HG02970 (cell line): ENCODE data around the gene AXDND1.

ENCODE experiments used
- ATAC-seq: cut with Tn5 transposase; IDR thresholded peaks from one replicate; pipeline ENCODE4 v1.9.1; 2021; ENCODE audit warnings: mild to moderate bottlenecking, moderate library complexity, moderate number of reproducible peaks; ENCODE audit not compliant: unreplicated experiment, low FRiP score

Gene AXDND1, protein sequence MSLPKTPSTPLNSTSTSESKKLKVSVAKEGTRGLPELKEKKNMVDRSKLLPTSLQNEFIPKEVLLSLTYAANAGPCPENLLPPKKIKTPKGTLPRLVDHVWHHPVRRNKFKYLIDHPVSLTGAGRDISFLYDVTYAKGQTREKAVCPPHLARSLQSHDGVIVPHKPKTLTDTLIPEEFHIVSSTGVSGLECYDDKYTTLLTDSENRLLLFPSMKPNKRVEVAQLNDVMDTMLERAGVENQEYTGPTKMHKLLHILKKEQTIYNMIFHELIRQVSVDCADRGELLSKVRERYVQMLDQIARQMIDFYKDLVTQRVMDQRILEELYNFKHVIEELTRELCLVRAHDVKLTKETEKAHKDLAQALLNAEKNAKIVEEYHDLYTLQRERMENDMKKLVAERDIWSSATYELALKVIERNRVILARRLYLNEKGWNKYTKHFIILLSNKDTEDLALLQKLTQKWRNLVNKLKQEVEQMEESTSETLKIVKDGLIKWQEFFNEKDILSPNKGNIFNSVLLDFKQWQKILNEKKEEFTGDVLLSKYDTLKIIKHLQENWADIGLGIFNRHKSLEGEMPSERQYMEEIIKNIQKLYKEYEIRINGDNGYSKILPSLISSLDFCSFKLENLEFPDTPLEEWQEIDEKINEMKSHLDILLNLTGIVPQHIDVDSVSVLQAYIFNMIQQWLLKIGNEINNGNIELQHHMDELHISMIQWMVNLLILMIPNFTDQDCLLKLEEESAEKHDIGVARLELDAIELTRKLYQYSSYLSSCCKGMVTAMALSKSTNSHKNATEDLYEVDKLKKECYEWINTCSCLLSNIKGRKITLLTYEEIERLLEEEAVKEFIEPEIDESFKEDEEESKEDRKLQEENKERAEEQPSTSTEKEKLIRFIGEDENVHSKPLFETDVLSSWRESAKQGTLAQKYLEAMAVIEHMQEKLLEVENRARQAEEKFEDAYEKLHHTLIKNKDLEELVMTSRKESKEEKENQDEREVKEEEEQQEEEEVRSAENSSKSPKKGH

DNA sequence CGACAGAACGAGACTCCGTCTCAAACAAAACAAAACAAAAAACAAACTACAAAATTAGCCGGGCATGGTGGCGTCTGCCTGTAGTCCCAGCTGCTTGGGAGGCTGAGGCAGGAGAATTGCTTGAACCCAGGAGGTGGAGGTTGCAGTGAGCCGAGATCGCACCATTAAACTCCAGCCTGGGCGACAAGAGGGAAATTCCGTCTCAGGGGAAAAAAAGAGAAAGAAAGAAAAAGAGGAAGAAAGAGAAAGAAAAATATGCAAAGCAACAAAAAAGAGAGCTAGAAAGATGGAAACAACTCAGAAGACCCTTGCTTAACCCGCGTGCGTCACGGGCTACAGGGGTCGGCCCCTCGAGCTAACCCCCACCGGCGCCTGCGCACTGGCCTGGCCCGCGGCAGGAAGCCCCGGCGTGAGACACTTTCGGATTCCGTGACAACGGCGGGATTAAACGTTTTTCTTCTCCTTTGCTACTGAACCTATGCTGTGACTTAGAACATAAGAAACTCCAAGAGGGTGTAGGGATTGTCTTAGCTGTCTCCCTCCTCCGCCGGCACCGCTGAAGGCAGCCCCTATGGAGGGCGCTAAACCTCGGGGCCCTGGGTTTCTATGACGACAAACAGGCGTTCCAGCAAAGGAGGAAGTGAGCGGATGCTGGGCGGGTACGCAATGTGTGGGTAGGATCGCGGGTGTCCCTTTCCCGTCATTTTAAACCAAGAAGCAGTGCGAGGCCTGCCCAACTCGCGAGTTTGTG, at the start of gene AXDND1:
Gene AXDND1, plus strand, starts transcription at position 630 of the 751 bp plus-strand sequence. CDS start 539 bp downstream, outside the sequence.
- ATAC-seq, result peak; percentile 95

DNA sequence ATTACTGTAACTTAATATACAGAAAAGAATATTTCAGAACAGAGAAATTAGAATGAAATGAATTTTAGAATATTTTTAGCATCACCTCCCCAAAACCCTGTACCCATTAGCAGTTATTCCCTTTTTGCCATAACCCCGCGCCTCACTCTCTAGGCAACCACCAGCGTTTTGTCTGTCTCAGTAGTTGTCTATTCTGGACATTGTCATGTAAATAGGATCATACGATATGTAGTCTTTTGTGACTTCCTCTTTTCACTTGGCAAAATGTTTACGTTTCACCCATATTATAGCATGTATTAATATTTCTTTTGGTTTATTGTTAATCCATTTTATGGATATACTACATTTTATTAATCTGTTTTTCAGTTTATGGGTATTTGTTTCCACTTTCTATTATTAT, 47.3 kb upstream of the AXDND1 start:
- no peak for ATAC-seq

DNA sequence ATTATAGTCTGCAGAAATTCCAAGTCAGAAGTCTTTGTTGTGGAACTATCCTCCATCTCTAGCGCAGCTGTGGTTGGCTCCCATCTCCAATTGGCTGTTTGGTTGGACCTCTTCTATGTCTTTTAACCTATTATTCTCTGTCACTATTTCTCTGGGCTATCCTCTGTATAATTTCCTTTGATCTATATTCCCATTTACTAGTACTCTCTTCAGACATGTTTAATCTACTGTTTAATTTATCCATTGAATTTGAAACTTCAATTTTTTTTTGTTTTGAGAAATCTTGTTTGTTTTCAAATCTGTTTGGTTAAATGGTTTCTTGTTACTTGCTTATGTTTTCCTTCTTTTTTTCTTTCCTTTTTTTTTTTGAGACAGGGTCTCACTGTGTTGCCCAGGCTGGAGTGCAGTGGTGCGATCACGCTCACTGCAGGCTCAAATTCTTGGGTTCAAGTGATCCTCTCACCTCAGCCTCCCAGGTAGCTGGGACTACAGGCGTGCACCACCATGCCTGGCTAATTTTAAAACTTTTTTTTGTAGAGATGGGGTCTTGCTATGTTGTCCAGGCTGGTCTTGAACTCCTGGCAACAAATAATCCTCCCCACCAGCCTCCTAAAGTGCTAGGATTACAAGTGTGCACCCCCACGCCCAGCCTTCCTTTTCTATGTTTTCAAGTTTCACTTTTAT, 44.1 kb upstream of the AXDND1 start:
- no peak for ATAC-seq

DNA sequence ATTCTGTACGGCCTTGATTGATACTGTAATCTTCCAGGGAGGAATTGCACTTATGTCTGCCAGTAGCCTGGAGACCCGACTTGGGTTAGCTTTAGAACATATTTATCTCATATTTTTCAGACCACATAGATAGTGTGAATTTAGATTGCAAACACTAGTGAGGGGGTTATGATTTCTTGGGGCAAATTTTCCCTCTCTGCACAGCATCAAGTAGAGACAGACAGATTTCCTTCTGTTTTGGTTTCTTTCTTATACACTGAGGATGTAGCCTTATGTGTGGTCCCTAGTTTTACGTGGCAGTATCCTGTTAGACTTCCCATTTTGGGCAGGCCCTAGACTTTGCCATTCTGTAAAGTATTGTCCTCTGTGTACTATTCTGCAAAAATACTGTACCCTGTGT, 43.2 kb upstream of the AXDND1 start:
- no peak for ATAC-seq

DNA sequence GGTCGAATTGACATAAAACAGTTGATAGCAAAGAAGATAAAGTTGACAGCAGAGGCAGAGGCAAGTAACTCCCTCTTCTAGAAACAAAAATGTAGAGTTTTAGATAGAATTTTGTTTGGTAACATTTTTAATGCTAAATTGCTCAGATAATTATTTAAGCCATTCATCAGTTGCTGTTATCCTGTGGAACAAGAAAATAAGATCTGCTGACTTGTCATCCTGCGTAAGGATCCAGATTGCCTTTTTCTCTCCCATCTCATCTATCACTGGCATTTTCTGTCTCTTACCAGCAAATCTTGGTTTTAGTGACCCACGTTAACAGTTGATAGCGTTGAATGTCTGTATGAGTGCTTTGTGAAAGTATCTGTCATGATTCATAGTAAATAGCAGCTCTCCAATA, 42.3 kb upstream of the AXDND1 start:
- no peak for ATAC-seq

DNA sequence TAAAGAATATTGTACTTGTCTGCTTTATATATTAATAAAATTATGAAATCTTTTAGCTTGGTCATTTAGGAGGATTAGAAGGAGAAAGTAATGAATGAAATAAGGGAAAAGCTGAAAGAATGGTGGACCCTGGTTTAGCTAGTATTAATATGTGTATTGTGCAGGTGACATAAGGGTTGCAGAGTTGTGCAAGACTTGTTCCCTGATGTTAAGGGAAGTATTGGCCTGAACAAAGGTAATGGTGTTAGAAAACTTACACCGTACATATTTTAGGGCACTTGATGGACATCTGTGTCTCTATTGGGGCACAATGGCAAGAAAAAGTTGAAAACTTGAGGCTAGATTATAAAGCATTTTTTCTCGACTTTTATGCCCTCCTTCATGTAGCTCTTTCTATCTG, 39.9 kb upstream of the AXDND1 start:
- ATAC-seq, result no peak

DNA sequence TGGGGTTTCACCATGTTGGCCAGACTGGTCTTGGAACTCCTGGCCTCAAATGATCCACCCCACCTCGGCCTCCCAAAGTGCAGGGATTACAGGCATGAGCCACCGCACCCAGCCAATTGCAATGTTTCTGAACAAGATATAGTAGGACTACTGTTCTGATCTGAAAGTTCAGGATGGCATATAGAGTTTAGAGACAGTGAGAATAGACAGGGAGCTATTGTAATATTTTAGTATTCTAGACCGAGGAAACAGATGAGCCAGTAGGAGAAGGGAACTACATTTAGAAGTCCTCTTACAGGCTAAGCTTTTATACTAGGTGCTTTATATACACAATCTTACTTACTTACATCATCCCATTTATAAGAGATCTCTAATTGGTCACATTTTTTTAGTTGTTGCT, 39.0 kb upstream of the AXDND1 start:
- no peak for ATAC-seq

DNA sequence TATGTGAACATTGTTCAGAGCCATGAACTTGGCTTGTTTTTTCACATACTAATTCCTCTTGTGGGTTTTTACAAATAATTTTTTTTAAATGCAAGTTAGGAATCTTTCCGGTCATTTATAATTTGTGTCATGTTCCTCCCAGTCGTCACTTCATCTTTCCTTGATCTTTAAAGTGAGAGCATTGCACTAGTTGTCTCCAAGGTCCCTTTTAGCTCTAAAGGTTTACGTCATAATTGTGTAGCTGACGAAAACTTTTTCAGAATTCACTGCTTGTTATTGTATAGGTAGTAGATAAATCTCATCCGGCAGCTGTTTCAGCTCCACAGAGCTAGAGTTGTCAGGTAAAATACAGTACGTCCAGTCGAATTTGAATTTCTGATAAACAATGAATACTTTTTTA, 38.6 kb upstream of the AXDND1 start:
- no peak for ATAC-seq

DNA sequence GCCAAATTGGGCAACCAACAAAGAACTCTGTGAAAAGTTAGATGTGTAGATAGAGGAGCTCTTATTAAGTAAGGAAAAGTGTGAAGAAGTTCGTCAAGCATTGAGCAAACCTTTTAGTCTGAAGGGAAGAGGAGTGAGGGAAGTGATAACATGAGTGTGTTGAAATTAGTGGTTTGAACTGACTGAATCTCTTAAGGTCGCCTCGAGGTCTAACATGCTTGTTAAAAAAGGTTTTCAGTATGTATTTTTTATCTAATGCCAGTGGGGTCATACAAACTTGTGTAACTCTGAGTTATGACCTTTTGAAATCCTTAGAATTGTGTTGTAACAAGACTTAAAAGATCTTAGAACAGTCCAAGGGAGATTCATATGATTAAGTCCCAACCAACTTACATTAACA, 38.1 kb upstream of the AXDND1 start:
- no peak for ATAC-seq

DNA sequence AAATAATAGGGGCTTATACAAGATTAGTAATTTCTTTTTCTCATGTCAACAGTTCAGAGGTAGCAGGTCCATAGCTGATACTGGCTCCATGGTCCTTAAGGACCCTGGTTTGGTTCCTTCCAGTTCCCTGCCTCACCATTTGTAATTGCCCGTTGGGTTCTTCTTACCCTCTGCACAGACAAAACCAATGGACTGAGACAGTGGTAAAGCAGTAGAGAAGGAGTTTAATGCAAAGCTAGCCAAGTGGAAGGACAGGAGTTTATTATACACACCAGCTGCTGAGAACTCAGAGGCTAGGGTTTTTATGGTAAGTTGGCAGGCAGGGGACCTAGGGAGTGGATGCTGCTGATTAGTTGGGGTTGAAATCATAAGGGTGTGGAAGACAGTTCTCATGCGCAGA, 35.9 kb upstream of the AXDND1 start:
- ATAC-seq, result no peak

DNA sequence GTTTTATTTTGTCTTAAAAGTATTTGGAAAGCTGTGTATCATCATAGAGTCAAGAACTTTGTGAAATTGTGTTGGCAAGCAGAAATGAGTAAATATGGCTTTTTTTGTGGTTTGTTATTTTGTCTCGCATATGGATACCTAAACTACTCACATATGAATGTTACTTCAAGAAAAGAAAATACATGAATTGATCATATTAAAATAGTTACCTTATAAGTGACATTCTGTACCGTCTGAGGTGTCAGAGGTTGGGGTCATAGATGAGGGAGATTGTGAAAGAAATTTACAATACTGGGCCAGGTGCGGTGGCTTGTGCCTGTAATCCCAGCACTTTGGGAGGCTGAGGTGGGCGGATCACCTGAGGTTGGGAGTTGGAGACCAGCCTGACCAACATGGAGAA, 31.3 kb upstream of the AXDND1 start:
- ATAC-seq, result no peak

DNA sequence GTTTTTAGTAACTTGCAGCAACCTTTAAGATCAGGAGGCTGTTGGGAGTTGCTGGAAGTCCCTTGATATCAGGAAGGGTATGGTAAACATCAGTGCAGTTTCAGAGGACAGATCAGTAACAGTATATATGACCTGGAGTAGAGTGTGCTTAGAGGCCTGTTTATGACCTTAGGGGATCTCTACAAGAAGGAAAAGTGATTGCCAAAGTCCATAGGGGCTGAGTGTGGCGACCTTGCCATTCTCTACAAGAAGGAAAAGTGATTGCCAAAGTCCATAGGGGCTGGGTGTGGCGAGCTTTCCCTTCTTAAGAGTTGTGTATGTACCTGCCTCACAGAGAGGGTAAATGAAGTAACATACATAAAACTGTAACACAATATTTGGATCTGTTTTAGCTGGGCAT, 28.5 kb upstream of the AXDND1 start:
- no peak for ATAC-seq

DNA sequence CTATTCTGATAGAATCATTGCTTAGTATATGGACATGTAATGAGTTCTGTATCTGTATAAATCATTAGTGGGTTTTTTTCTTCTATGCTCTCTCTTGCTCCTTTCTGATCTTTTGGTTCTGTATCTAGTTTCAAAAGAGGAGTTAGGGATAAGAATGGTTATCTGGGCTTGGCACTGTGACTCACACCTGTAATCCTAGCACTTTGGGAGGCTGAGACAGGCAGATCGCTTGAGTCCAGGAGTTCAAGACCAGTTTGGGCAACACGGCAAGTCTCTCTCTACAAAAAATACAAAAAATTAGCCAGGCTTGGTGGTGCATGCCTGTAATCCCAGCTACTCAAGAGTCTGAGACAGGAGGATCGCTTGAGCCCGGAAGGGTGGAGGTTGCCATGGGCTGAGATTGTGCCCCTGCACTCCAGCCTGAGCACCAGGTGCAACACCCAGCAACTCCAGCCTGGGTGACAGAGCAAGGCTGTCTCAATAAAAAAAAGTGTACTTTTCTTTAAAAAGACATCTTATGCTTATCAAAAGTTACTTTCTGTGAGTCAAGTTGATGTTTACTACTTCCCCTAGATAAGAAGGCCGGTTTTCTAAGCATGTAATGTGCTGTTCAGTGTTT, 27.7 kb upstream of the AXDND1 start:
- ATAC-seq, result no peak

DNA sequence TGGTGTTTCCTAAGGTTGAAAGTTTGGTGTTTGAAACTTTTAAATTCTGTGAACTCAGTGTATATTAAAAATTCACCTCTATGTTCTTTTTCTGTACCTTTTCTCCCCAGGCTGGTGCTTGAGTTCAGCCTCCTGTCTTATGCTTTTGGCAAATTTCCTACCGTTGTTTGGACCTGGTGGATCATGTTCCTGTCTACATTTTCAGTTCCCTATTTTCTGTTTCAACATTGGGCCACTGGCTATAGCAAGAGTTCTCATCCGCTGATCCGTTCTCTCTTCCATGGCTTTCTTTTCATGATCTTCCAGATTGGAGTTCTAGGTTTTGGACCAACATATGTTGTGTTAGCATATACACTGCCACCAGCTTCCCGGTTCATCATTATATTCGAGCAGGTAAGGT, 24.9 kb upstream of the AXDND1 start:
- ATAC-seq, result no peak

DNA sequence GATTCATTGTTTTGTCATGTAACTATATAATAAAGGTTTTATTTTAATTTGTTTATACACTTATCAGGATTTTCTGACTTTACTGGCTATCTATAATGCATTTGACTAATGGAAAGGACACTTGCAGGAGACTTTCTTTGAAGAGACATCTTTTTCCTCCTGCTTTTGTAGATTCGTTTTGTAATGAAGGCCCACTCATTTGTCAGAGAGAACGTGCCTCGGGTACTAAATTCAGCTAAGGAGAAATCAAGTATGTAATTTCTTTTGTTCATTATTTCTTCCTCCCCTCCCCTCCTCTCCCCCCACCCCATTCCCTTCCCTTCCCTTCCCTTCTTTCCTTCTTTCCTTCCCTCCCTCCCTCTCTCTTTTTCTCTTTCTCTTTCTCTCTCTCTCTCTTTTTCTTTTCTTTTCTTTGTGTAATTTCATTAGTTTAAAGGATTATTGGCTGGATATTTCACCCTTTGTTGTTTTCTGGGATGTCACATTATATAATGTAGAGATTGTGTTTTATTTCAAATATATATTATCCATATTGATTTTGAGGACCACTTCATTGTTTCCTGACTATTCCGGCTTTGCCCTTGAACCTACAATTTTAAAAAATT, 23.7 kb upstream of the AXDND1 start:
- ATAC-seq, result no peak

DNA sequence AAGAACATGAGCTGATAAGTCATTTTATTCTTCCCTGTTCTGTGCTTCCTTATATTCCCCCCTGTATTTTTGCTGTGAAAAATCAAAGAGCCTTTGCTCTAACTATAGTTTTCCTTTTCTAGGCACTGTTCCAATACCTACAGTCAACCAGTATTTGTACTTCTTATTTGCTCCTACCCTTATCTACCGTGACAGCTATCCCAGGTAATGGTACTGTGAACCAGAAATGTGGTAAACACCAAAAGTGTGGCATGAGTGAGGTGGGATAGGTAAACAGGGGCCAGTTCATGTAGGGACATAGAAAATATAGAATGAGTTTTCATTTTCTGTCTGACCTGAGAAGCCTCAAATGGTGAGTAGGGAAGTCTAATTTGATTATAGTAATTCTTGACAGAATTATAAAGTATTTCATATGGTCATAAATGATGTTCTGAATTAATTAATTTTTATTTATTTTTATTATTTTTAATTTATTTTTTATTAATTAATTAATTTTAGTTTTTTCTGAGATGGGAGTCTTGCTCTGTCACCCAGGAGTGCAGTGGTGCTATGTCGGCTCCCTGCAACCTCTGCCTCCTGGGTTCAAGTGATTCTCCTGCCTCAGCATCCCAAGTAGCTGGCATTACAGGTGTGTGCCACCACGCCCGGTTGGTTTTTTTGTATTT, 22.9 kb upstream of the AXDND1 start:
- ATAC-seq, result no peak

DNA sequence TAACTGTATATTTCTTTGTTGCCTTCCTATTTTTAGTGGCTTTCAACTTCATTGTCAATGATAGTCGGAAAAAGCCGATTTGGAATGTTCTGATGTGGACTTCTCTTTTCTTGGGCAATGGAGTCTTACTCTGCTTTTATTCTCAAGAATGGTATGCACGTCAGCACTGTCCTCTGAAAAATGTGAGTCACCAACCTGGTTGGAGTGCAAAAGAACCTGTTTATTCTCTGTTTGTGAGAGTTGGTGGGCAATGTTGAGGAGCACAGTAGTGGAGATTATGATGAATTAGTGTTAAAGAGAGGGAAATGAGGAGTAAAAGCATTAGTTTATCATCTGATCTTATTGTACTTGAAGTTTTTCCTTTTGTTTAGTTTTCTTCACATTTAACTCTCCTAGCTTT, 14.5 kb upstream of the AXDND1 start:
- ATAC-seq, result no peak

DNA sequence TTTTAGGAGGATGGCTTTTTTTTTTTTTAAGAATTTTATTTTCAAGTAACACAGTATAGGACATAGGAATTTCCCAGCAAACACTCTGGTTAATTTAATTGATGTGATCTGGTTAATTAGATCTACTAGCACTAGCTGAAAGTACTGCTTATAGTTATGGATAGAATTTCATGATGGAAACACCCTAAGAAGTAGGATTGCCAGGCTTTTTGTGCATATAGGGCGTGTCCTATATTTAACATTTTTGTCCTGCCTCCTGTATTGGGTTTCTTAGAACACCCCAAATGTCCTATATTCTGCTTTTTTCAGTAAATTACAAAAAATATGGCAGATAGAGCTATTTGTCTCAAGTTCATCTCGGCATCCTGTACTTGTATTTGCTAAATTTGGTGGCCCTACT, 13.5 kb upstream of the AXDND1 start:
- ATAC-seq, result no peak

DNA sequence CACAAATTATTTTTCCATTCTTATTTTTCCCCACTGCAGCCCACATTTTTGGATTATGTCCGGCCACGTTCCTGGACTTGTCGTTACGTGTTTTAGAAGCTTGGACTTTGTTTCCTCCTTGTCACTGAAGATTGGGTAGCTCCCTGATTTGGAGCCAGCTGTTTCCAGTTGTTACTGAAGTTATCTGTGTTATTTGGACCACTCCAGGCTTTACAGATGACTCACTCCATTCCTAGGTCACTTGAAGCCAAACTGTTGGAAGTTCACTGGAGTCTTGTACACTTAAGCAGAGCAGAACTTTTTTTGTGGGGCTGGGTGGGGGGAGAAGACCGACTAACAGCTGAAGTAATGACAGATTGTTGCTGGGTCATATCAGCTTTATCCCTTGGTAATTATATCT, 12.2 kb upstream of the AXDND1 start:
- no peak for ATAC-seq
